HG02610 (cell line): ENCODE measurements around the gene VTI1A.
"Not testable (repeated sequence)": the region's sequence is repeated elsewhere in the genome, so short reads cannot be mapped to it uniquely, and the experiment has no call there.

ENCODE experiments used
- ATAC-seq: cut with Tn5 transposase; IDR thresholded peaks from one replicate; pipeline ENCODE4 v1.9.1; 2021; ENCODE audit warnings: mild to moderate bottlenecking, moderate library complexity; ENCODE audit not compliant: unreplicated experiment

VTI1A gene

DNA sequence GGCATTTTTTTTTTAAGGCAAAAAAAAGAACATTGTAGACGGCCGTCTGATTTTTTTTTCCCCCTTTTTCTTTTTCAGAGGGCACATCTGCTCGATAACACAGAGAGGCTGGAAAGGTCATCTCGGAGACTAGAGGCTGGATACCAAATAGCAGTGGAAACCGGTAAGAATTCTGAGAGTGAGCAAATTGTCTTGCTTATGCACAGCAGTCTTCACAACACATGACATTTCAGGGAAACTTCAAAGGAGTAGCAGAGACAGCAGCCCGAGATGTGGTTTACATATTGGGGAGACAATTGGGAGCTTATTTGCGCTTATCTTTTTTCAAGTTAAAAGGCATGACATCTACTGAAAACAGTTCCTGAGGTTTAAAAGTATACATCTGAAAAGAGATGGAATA, 91.2 kb downstream of the VTI1A start:
- ATAC-seq = no peak

DNA sequence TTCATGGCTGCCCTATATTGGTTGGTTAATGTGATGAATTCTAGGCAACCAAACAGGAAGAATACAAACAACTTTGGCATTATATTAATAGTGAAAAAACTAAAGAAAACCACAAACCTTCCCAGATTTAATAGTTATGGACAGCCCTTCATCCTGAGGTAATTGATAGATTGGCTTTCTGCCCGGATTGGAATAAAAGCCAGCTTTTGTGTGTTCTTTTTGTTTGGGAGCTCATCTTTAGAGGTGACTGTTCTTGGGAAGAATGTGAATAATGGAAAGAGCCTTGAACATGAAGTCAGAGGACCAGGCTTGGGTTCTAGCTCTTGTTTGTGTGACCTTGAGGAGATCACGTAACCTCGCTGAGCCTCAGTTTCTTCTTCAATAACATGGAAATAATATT, 92.3 kb downstream of the VTI1A start:
- no peak for ATAC-seq

DNA sequence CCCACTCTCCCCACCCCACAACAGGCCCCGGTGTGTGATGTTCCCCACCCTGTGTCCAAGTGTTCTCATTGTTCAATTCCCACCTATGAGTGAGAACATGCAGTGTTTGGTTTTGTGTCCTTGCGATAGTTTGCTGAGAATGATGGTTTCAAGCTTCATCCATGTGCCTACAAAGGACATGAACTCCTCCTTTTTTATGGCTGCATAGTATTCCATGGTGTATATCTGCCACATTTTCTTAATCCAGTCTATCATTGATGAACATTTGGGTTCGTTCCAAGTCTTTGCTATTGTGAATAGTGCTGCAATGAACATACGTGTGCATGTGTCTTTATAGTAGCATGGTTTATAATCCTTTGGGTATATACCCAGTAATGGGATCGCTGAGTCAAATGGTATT, 95.8 kb downstream of the VTI1A start:
- not testable (repeated sequence) for ATAC-seq

DNA sequence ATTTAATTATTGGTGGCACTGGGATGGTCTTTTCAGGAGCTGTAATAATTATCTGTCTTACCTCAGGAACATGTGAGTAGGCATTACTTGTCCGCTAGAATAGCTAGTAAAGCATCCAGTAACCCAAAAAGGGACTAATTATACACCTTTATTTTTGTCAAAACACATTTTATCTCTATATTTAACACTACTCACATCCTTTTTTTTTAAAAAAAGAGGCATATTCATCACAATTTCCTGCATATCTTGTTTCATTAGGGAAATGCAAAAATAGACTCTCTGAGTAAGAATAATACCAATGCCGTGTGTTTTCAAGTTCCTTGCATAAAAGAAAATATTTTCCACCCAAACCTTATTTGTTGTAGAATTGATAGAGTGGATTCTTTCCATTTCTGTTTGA, 99.5 kb downstream of the VTI1A start:
- no peak for ATAC-seq

DNA sequence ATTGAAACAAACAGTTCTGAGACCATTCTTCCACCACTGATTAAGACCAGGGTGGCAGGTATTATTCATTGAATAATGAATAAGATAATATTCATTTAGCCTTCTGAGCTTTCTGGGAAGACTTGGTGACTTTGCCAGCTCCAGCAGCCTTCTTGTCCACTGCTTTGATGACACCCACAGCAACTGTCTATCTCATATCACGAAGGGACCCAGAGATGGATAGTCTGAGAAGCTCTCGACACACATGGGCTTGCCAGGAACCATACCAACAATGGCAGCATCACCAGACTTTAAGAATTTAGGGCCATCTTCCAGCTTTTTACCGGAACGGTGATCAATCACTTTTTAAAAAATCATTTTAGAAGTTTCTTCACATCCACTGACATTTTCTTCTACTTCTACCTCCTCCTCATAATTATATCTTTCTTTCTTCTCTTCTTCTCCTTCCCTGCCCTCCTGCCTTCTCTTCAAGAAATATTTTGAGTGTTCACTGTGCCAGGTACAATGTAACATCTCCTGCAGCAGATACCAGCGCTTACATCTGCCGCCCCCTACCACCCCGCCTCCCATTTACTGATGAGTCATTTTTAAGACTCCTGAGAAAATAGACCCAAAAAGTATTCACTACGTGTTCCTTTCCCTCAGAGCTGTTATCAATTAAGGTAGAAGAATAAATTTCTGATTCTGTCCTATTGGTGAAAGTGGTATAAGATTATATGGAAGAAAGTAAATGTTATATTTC, 101.7 kb downstream of the VTI1A start:
- ATAC-seq = no peak

DNA sequence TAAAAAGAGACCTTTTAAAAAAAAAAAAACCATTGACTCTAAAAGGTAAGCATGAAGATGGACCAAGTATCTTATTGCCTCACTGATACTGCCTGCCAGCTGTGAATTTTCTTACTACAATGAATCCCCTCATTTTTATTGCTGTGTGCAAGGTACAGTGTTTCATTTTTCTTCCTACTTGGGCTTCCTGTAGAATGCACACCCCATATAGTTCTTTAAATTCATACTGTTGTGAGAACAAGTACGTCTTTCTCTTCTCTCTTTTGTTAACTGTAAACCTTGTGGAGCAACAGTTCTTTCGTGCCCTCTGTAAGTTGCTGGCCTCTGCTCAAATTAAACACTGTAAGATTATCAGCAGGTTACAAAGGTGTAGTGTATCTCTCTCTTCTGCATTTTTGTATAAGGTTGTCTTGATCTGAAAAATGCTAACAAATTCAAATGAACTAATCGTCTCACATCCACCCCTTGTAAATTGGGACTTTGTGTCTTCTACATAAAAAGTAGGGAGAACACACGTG, 105.6 kb downstream of the VTI1A start:
- ATAC-seq = no peak

DNA sequence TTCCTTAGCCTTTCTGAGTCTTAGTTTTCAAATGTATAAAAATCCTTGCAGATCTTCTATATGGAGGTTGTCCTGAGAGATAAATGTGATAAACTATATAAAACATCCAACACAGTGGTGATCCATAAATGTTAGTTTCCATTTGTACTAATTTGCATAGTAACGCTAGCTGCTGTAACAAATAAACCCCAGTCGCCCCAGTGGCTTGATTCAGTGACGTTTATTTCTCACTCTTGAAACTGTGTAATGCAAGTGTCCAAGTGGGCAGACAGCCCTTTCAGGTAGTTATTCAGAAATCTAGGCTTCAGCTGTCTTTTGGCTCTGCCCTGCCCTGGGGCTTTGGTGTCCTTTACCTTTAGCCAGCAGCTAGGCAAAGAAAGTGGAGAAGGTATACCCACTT, 106.3 kb downstream of the VTI1A start:
- no peak for ATAC-seq

DNA sequence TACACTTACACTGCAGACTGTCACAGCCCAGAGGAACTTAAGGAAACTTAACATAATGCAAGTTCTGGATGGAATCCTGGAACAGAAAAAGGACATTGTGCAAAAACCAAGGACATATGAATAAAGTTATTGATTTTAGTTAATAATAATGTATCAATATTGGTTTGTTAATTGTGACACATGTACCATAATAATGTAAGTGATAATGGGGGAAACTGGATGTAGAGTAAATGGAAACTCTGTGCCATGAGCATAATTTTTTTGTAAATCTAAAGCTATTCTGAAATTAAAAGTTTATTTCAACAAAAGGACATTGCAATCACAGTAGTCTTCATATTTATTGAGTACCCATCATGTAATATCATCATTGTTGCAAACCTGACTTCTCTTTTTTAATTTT, 107.2 kb downstream of the VTI1A start:
- no peak for ATAC-seq

DNA sequence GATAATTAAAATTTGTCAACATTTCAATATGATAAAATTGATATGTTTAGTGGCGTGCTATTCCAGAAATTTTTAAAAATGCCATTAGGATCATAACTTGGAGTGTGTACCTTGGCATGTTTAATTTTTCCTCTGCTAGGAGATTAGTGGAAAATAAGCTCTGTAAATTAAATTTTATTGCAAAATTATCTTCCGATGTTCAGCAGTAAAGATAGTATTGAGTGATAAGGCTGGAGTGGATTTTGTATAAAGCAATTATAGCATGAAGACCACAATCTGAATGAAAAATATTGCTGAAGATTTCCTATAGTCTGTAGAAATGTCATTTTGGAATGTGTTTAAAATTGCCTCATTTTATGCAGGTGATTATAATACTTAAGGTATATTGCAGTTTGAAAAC, 110.2 kb downstream of the VTI1A start:
- no peak for ATAC-seq

DNA sequence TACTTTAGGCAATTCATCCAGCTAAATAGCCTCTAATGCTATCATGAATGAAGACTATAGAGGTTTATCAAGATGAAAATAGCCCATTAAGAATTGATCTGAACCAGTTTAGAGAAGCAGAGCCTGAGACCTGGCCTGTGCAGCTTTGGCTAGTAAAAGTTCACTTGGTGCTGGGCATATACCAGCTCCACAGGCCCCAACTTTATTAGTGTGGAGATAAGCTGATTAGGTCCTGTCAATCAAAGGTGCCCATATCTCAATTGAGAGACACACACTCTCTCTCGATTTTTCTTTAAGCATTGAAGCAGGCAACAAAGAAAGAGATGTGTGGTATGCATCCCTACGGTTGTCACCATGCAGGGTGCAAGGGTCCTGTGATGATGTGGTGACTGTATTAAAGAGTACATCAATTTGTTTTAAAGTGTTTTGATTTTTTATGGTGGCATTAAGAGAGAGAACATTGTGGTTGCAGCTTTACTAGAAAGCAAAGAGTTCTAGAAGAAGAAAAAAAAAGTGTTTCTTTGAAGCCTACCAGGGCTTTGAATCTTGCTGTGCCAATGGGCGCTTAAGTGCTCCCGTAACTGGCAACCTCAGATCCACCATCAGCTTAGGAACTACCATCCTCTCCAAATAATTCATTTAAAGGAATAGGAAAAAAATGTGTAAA, 111.6 kb downstream of the VTI1A start:
- no peak for ATAC-seq

DNA sequence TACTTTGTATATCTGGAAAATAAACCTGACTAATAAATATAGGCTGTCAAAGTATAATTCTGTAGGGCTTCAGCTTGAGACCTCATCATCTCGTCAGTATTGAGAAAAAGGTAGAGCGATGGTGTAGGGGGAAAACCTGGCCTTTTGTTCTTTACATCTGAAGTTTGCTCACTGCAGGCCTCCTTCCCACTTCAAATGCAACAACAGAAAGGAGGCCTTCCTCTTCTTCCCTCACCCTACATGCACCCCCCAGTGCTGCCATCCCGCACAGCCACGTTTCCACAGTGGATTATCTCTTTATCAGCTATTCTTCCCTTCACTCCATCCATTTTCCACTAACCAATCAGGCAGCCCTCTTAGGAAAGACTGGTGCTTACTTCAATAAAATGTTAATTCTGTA, 112.3 kb downstream of the VTI1A start:
- no peak for ATAC-seq

DNA sequence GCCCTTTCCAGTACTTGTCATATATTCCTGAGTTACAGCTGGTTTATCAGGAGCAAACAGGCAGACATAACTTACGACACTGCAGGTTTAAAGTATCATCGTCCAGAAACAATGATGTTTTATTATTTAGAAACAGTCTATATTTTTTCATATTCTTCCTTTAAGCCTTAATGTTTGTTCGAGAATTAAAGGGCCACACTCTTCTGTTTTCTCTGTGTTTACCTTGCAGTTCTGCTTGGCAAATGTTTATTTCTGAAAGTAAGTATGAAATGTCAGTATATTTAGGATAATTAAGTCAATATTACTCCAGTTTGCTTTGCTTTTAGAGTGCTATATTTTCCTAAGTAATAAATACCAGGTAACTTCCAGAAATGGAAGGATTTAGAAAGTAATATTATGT, 115.1 kb downstream of the VTI1A start:
- ATAC-seq = no peak

DNA sequence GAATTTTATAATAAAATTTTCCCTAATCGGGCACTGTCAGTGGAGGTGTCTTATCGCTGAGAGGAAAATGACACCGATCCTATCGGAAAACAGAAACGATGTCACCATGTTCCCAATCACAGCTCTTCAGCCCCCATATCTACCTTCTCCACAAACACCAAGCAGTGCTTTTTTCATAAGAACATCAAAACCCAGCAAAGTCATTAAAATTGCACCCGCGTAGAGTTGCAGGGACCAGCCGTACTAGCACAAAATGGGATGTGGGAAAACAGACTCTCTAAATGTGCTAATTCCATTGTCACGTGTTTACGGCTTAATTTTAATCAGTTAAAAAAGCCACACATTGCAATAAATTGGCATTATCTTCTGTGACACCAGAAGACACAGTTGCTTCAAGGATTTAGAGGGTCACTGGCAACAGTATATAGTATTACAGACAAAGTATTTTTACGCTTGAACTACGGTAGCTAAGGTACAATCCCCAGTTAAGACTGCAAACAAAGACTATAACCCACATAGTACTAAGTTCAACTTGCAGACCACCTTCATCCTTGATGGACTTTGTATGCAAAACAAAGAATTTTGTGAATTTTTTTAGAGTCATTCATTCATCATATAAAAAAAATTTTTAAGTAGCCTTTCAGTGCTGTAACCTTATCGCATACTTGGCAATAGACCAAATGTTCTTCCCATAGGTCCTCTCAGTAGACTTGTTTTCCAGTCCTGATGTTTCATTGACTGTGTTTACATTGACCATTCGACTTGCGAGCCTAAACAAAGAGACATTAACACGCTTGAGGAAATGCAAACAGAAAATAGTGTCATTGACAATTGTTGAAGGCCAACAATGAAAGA, 116.0 kb downstream of the VTI1A start:
- no peak for ATAC-seq

DNA sequence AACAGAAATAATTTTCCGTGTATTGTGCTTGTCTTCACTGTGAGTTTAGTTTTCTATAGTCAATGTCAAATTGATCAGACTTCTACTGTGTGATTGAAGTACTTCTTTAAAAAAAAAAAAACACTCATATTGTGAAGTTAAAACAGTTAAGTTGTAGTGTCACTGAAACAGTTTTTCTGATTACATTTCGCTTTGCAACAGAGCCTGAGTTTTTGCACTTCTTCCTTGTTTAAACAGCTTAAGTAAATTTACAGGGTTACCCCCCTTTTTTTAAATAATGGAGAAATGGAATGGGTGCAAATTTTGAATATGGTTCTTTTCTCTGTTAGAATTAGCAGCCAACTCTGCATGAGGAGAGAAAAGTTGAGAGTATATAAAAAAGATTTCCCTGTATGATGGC, 117.3 kb downstream of the VTI1A start:
- ATAC-seq = no peak

DNA sequence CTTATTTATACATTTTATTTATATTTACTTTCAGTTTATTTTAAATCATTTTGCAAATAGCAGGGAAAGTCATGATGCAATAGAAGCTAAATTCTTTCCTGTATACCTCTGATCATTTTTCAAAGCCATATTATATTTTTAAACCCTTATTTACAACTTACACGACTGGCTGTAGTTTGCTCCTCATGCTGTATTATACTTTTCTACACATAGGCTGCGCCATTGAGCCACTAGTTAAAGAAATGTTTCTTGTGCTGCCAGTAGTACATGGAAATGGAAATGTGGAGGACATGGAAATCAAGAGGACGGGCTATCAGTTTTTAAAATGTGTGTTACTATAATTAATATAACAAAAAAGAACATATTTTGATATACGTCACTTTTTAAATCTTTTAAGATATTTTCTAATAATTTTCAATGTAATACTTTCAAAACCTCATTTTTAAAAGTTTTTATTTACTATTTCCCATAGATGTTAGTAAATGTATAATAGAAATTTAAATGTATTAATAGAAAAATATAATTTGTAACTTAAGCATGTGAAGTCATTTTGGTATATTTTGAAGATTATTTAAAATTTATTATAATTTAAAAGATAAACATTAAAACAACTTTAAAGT, 118.5 kb downstream of the VTI1A start:
- no peak for ATAC-seq

DNA sequence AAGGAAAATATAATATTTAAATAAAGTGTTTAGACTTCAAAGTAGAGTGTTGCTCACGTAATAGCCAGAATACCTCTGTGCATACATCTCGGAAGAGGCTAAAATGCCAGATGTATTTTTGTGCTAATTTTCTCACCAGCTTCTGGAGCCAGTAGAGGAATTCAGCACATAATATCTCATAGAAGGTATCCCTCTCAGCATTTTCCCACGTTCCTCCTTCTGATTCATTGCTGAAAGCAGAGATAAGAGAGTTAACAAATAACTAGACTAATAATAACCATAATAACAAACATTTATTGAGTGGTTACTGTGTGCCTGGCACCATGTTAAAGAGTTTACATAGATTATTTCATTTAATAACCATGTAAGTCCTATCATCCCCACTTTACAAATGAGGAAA, 123.6 kb downstream of the VTI1A start:
- no peak for ATAC-seq

DNA sequence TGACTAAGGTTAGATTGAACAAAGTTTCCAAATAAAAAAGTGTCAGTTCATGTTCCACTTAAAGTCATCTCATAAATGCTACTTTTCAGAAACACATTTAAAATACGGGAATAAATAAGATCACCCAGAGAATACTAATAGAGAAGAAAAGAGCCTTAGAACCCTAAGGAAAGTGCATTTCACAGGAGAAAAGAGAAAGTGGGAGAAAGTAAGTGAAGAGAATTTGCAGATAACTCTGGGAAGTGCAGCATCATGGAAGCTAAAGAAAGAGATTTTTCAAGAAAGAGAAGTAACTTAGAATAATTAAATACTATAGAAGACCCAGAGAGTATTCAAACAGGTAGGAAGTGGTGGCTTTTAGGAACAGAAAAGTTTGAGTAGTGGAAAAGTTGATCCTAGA, 132.6 kb downstream of the VTI1A start:
- ATAC-seq = no peak

DNA sequence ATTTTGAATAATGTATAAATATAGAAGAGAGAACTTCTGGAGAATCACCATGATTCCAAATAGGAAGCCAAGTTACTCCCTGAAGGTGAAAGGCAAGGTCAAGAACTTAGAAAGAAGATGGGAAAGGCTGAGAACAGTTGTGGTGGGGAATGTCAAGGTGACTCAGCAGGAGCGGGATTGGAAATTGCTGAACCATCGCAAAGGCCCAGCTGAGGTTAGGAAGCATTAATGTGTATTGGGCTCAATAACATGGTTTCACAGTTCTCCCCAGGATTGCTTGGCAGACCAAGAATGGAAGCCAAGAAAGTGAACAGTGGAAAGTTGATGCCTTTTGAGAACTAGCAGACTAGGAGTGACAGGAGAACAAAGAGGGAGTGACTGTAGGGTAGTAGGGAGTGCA, 133.3 kb downstream of the VTI1A start:
- no peak for ATAC-seq

DNA sequence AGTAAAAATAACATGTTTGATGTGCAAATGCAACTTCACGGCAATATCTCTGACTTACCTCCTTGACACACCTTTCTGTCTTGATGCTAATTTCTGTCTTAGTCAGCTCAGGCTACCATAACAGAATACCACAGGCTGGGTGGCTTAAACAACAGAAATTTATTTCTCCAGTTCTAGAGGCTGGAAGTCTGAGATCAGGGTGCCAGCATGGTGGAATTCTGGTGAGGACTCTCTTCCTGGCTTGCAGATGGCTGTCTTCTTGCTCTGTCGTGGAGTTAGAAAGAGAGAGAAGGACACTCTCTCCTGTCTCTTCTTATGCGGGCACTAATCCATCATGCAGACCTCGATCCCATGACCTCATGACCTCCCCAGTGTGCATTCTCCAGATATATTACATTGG, 134.9 kb downstream of the VTI1A start:
- no peak for ATAC-seq

DNA sequence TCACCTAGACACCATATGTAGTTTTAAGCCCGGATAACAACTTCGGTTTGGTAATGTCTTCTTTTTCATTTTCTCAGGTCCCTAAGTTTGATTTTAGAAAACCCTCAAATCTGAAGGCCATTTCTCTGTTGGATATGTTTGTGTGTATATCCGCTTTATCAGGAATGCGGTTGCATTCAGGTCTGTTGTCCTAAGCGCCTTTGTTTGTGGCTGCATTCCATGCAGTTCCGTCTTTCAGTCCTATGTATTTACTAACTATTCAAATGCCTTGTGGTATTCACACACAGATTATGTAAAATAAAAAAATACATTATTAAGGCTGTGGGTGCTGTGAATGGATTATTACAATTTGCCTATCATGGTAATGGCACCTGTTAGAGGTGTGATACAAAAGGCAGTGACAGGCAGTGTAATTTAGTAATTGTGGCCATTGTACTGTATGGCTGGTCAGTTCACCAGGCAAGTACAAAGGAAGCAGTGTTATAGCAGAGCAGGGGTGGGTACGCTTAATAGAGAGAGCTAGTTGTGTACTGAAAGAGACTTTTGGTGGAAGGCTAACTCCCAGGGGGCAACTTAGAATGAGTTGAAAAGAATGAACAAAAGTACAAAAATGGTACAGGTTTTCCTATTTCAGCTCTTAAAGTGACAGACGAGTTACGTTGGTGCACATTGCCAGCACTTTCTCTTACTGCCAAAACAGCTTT, 136.4 kb downstream of the VTI1A start:
- no peak for ATAC-seq

DNA sequence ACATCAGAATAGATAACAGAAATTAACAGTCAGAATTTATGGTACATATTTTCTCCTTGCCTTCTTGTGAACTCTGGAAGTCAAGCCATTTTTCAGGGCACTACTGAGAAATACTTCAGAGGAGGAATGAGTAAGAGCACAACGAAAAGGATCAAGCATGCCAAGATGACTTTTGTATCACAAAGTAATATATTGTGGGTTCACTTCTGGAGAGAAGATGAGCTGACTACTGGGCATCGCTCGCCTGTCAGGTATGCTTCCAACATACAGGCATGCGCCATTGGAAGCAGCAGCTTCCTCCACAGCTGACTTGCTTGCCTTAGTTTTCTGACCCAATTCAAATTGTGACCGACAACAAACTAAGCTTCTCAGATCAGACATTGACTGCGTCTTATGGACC, 137.3 kb downstream of the VTI1A start:
- no peak for ATAC-seq
